IMR-90 (cell line): ENCODE data around the gene CUL9. TPM values are rescaled to one million over a fixed set of nuclear protein-coding genes. Genes with fewer than 3 reads are reported as not detected.

Experiments
- ATAC-seq: fragments of 200-7000 bp; cut with Tn5 transposase; 2 replicates; pipeline ENCODE4 v1.9.1; 2020; ENCODE audit warnings: low read depth, mild to moderate bottlenecking, moderate library complexity
- BruUV-seq: library from RNA; stranded (reverse); fragments of 400-500 nt; replicated peaks from 2 replicates; lab custom pipeline; 2021; lab: Mats Ljungman, UMichigan
- CTCF ChIA-PET: fragments of 300-600 bp; formaldehyde crosslinking; extraction: SDS; loops from one replicate; lab custom pipeline; 2021; ENCODE audit warnings: antibody characterized with exemption; lab: Yijun Ruan, JAX
- POLR2A ChIA-PET: fragments of 300-600 bp; sonication (Branson Sonifier 250); formaldehyde crosslinking; loops from one replicate; lab custom pipeline; 2022; ENCODE audit warnings: antibody characterized with exemption; ENCODE audit not compliant: unreplicated experiment; lab: Charles Lee
- DNase-seq: peaks from one replicate; pipeline ENCODE4 v3.0.0; 2013
- H2AFZ ChIP-seq: replicated peaks from 2 replicates; pipeline ENCODE3; 2013; ENCODE audit warnings: low read length, mild to moderate bottlenecking; ENCODE audit not compliant: poor library complexity
- H2AK5ac ChIP-seq: 2 replicates; pipeline ENCODE4 v1.6.1; 2013; ENCODE audit warnings: low read depth, low read length, inconsistent platforms
- H2AK9ac ChIP-seq: replicated peaks from 2 replicates; pipeline ENCODE3; 2013; ENCODE audit warnings: mild to moderate bottlenecking, low read depth, low read length, moderate library complexity; ENCODE audit not compliant: poor library complexity
- H2BK120ac ChIP-seq: 2 replicates; pipeline ENCODE4 v1.6.1; 2013; ENCODE audit warnings: low read depth, low read length, inconsistent platforms
- H2BK15ac ChIP-seq: 3 replicates; pipeline ENCODE4 v1.6.1; 2013; ENCODE audit warnings: low read depth, low read length, inconsistent platforms
- H2BK20ac ChIP-seq: 2 replicates; pipeline ENCODE4 v1.6.1; 2013; ENCODE audit warnings: low read depth, mild to moderate bottlenecking, inconsistent platforms, low read length, moderate library complexity
- H2BK5ac ChIP-seq: 2 replicates; pipeline ENCODE4 v1.6.1; 2013; ENCODE audit warnings: mild to moderate bottlenecking, low read depth, low read length, inconsistent platforms; ENCODE audit not compliant: poor library complexity, severe bottlenecking
- H3K14ac ChIP-seq: replicated peaks from 2 replicates; pipeline ENCODE4 v1.6.1; 2013; ENCODE audit warnings: low read depth, low read length, inconsistent platforms
- H3K18ac ChIP-seq: 2 replicates; pipeline ENCODE4 v1.6.1; 2013; ENCODE audit warnings: low read depth, low read length, control low read depth
- H3K23ac ChIP-seq: 2 replicates; pipeline ENCODE4 v1.6.1; 2013; ENCODE audit warnings: low read depth, low read length, inconsistent platforms
- H3K27ac ChIP-seq: 2 replicates; pipeline ENCODE4 v1.5.1; 2013; ENCODE audit warnings: mild to moderate bottlenecking, control low read depth, low read length; ENCODE audit not compliant: insufficient read depth
- H3K27me3 ChIP-seq: 2 replicates; pipeline ENCODE4 v1.6.1; 2013; ENCODE audit warnings: low read length; ENCODE audit not compliant: control insufficient read depth, insufficient read depth
- H3K36me3 ChIP-seq: 2 replicates; pipeline ENCODE4 v1.6.1; 2013; ENCODE audit warnings: low read length, mixed read lengths; ENCODE audit not compliant: control insufficient read depth, insufficient read depth
- H3K4ac ChIP-seq: 2 replicates; pipeline ENCODE4 v1.6.1; 2013; ENCODE audit warnings: low read depth, low read length, inconsistent platforms
- H3K4me1 ChIP-seq: 2 replicates; pipeline ENCODE4 v1.6.1; 2013; ENCODE audit warnings: low read length, mixed read lengths; ENCODE audit not compliant: control insufficient read depth, insufficient read depth
- H3K4me2 ChIP-seq: 2 replicates; pipeline ENCODE4 v1.6.1; 2013; ENCODE audit warnings: low read depth, mild to moderate bottlenecking, control low read depth, low read length, moderate library complexity
- H3K4me3 ChIP-seq: 2 replicates; pipeline ENCODE4 v1.5.1; 2013; ENCODE audit warnings: low read depth, mild to moderate bottlenecking, control low read depth, low read length, moderate library complexity; ENCODE audit not compliant: insufficient read depth
- H3K56ac ChIP-seq: 2 replicates; pipeline ENCODE4 v1.6.1; 2013; ENCODE audit warnings: low read length, inconsistent platforms; ENCODE audit not compliant: insufficient read depth; ENCODE audit errors: extremely low read depth
- H3K79me1 ChIP-seq, 2 experiments: 2 replicates each; pipeline ENCODE4 v1.6.1; 2013; ENCODE audit warnings: low read length in 2 of 2, inconsistent platforms in 1 of 2, low read depth in 1 of 2
- H3K9ac ChIP-seq: 2 replicates; pipeline ENCODE4 v1.6.1; 2013; ENCODE audit warnings: low read depth, low read length, control low read depth
- H3K9me1 ChIP-seq: 2 replicates; pipeline ENCODE4 v1.6.1; 2013; ENCODE audit warnings: low read length, inconsistent platforms; ENCODE audit not compliant: insufficient read depth
- H3K9me3 ChIP-seq: 2 replicates; pipeline ENCODE4 v1.6.1; 2013; ENCODE audit warnings: low read length; ENCODE audit not compliant: control insufficient read depth, insufficient read depth
- H4K20me1 ChIP-seq: 2 replicates; pipeline ENCODE4 v1.6.1; 2013; ENCODE audit warnings: low read length, inconsistent platforms; ENCODE audit not compliant: insufficient read depth
- H4K5ac ChIP-seq: 2 replicates; pipeline ENCODE4 v1.6.1; 2013; ENCODE audit warnings: mild to moderate bottlenecking, low read depth, low read length, control low read depth
- H4K8ac ChIP-seq, 2 experiments: 2 replicates each; pipeline ENCODE4 v1.6.1; 2013; ENCODE audit warnings: low read depth in 2 of 2, low read length in 2 of 2, control low read depth in 1 of 2, inconsistent platforms in 1 of 2
- H4K91ac ChIP-seq: 2 replicates; pipeline ENCODE4 v1.6.1; 2013; ENCODE audit warnings: low read depth, low read length, inconsistent platforms; ENCODE audit not compliant: insufficient read depth
- BHLHE40 ChIP-seq: fragments of 150-350 bp; IDR thresholded peaks from 2 replicates; pipeline ENCODE4 v1.6.1; 2016; ENCODE audit warnings: mild to moderate bottlenecking, low read depth, low read length
- CEBPB ChIP-seq: IDR thresholded peaks from 2 replicates; pipeline ENCODE4 v1.6.1; 2012; ENCODE audit warnings: low read depth, low read length, improper control_type of control experiment
- CHD1 ChIP-seq: IDR thresholded peaks from 2 replicates; pipeline ENCODE4 v1.6.1; 2012; ENCODE audit warnings: low read depth, low read length, improper control_type of control experiment
- CTCF ChIP-seq: conservative IDR thresholded peaks from 2 replicates; pipeline ENCODE4 v1.5.1; 2012; ENCODE audit warnings: mild to moderate bottlenecking, low read depth, low read length, improper control_type of control experiment
- ELK1 ChIP-seq: fragments of 150-350 bp; IDR thresholded peaks from 2 replicates; pipeline ENCODE4 v1.6.1; 2016; ENCODE audit warnings: low read depth, mild to moderate bottlenecking, low read length, moderate library complexity, borderline replicate concordance
- FOS ChIP-seq: fragments of 150-350 bp; IDR thresholded peaks from 2 replicates; pipeline ENCODE4 v1.6.1; 2016; ENCODE audit warnings: low read depth, low read length
- MAFK ChIP-seq: IDR thresholded peaks from 2 replicates; pipeline ENCODE4 v1.6.1; 2012; ENCODE audit warnings: low read depth, low read length, improper control_type of control experiment
- MAZ ChIP-seq: IDR thresholded peaks from 2 replicates; pipeline ENCODE4 v1.6.1; 2012; ENCODE audit warnings: low read depth, mild to moderate bottlenecking, low read length, improper control_type of control experiment, moderate library complexity, borderline replicate concordance
- MXI1 ChIP-seq: IDR thresholded peaks from 2 replicates; pipeline ENCODE4 v1.6.1; 2012; ENCODE audit warnings: low read depth, mild to moderate bottlenecking, low read length, moderate library complexity, borderline replicate concordance
- NFE2L2 ChIP-seq: fragments of 150-350 bp; IDR thresholded peaks from 2 replicates; pipeline ENCODE4 v1.6.1; 2016; ENCODE audit warnings: low read depth, mild to moderate bottlenecking, low read length
- POLR2A ChIP-seq: IDR thresholded peaks from 2 replicates; pipeline ENCODE4 v1.6.1; 2012; ENCODE audit warnings: mild to moderate bottlenecking, low read depth, low read length
- RAD21 ChIP-seq: IDR thresholded peaks from 2 replicates; pipeline ENCODE4 v1.6.1; 2012; ENCODE audit warnings: low read length, improper control_type of control experiment
- RCOR1 ChIP-seq: IDR thresholded peaks from 2 replicates; pipeline ENCODE4 v1.6.1; 2012; ENCODE audit warnings: mild to moderate bottlenecking, low read length, improper control_type of control experiment; ENCODE audit not compliant: insufficient replicate concordance
- RFX5 ChIP-seq: IDR thresholded peaks from 2 replicates; pipeline ENCODE4 v1.8.0; 2012; ENCODE audit warnings: low read depth, mild to moderate bottlenecking, low read length, moderate library complexity
- SMC3 ChIP-seq: fragments of 150-350 bp; IDR thresholded peaks from 2 replicates; pipeline ENCODE4 v1.6.1; 2016; ENCODE audit warnings: low read depth, mild to moderate bottlenecking, antibody characterized with exemption, low read length, moderate library complexity
- USF2 ChIP-seq: fragments of 150-350 bp; IDR thresholded peaks from 2 replicates; pipeline ENCODE4 v1.6.1; 2017; ENCODE audit warnings: mild to moderate bottlenecking, antibody characterized with exemption, low read length, low read depth
- WGBS, 2 experiments: methylation state at CpG; one replicate each; pipeline versions ENCODE4 v1.1.5 to v1.1.7; 2013; ENCODE audit warnings: missing lambda C conversion rate in 2 of 2; ENCODE audit not compliant: insufficient read length in 1 of 2; ENCODE audit errors: extremely low coverage in 2 of 2; 5-methylcytosine and 5-hydroxymethylcytosine counted together
- dilution Hi-C: fragments of 300-500 bp; cut with HindIII; formaldehyde crosslinking; loops from one replicate; pipeline ENCODE4 v1.14.3; 2018; ENCODE audit warnings: low sequenced_read_pairs; ENCODE audit not compliant: unreplicated experiment
- in situ Hi-C: fragments of 300-500 bp; cut with MboI; formaldehyde crosslinking; loops from 3 replicates; pipeline ENCODE4 v1.14.3; 2019; ENCODE audit warnings: low sequenced_read_pairs, inconsistent platforms, mixed read lengths
- intact Hi-C: fragments of 100-400 bp; cut with micrococcal nuclease; formaldehyde crosslinking; loops from 2 replicates; pipeline ENCODE4 v1.10.0; 2022
- polyA plus RNA-seq, 3 experiments: library from polyadenylated mRNA; depleted of rRNA; stranded (reverse); fragments of >200 nt; gene quantifications; 2 replicates each; pipeline ENCODE4 v1.2.3, GENCODE V29; 2012; ENCODE audit warnings: low replicate concordance in 1 of 3
- total RNA-seq: library from RNA; depleted of rRNA; stranded (reverse); fragments of >200 nt; gene quantifications from 2 replicates; pipeline ENCODE4 v1.2.3, GENCODE V29; 2012

The CUL9 gene
- total and polyA plus RNA-seq, 2 of the 4 experiments (the other 2 are of a cell fraction): 7.7 to 19.5 TPM

- Histone ChIP-seq H3K4me2 (no peak within 1 kb of the TSS), H3K23ac (no peak within 1 kb of the TSS), H4K5ac (no peak within 1 kb of the TSS), H2AFZ (peak within 1 kb of the TSS; percentile 48), H4K8ac (no peak within 1 kb of the TSS), H4K91ac (no peak within 1 kb of the TSS), H2BK120ac (no peak within 1 kb of the TSS), H3K9me3 (peaks cover 8% of the 10 kb centered on the region), H3K4ac (no peak within 1 kb of the TSS), H2BK5ac (no peak within 1 kb of the TSS), H3K79me1 (no peaks in the 10 kb centered on the region), H3K9me1 (0 out of 2 replicates have a peak, but pooled peaks cover 4% of the 10 kb centered on the region), H2AK5ac (no peak within 1 kb of the TSS), H2BK15ac (no peak within 1 kb of the TSS), H3K4me3 (no peak within 1 kb of the TSS), H3K27ac (no peak within 1 kb of the TSS), H3K4me1 (no peaks in the 10 kb centered on the region; the same call in 1 of the 2 replicates), H3K56ac (no peak within 1 kb of the TSS), H3K36me3 (no peaks in the 10 kb centered on the region), H3K18ac (no peak within 1 kb of the TSS), H4K20me1 (no peaks in the 10 kb centered on the region), H3K27me3 (peaks cover 71% of the 10 kb centered on the region), H2AK9ac (no peak within 1 kb of the TSS), H2BK20ac (no peak within 1 kb of the TSS), H3K14ac (no peak within 1 kb of the TSS), H3K9ac (no peak within 1 kb of the TSS)
- ChIA-PET CTCF (no interaction called here), POLR2A (no interaction called here)
- ATAC-seq (no peak), DNase-seq (no peak)
- dilution Hi-C loops: no loop called here
- intact Hi-C loops: no loop called here
- BruUV-seq: no TSS peak
- 40% methylated on average over 6 of the region's 47 CpGs; no CpG with 5 or more reads in 1 of the 2 experiments for WGBS, 2 experiments
- TF ChIP-seq CHD1 (no peak), MAZ (no peak), CEBPB (no peak), FOS (no peak), RAD21 (no peak), USF2 (no peak), POLR2A (no peak), MXI1 (no peak), ELK1 (no peak), NFE2L2 (no peak), CTCF (no peak), MAFK (no peak), RFX5 (no peak), RCOR1 (no peak), SMC3 (no peak), BHLHE40 (no peak)
- in situ Hi-C loops: no loop called here
Observed at GRCh38 chr6:43242908-43243663, 61.1 kb downstream of the CUL9 start, which contains the start of gene TTBK1. Gene TTBK1 (plus strand): TSS chr6:43243481. CDS start chr6:43246661, 3,180 bp downstream.
